ENCODE results near the gene GATM.
"Not testable (repeated sequence)": the region's sequence is repeated elsewhere in the genome, so short reads cannot be mapped to it uniquely, and the experiment has no call there.

GATM gene

DNA sequence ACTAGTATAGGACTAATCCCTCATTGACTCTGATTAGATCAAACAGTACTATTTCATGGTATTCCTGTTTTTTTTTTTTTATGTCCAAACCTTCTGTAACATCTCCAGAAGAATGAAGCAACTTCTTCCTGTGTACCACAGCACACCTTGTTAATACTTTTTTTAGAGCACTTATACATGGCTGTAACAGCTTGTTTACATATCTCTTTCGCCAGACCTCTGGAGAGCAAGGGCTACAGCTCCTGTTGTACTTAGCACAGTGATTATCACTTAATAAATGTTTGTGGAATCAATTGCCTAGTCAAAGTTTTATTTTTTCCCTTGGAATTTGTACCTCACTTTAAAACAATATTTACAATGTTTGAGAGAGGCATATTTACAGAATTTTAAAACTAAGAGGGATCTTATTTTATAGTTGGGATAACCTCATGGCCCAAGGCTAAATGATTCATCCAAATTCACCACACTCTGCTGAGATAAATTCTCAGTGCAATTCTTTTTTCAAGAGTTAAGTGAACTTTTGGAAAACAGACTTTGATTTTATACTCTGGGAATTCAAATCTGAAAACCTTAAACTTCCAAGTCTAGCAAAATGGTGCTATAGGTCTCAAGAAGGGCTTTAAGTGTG, 9.2 kb upstream of the GATM start:
- no peak for DNase-seq

DNA sequence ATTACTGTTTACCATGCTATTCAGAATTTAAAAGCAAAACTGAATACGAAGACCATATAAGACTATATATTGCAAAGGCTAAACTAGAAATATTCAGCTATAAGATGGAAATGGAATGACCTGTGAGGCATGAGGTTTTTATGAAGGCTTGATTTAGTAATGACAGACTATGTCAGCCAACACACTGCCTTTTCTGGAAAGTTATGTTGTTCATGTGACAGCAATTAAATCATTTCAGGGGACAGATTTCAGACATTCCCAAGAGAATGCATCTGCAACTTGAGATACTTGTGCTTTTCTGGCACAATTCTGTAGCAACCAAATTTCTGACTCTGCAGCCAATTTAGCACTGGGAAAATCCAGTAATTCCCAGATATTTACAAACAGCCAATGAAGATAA, 8.6 kb upstream of the GATM start:
- DNase-seq, result no peak

DNA sequence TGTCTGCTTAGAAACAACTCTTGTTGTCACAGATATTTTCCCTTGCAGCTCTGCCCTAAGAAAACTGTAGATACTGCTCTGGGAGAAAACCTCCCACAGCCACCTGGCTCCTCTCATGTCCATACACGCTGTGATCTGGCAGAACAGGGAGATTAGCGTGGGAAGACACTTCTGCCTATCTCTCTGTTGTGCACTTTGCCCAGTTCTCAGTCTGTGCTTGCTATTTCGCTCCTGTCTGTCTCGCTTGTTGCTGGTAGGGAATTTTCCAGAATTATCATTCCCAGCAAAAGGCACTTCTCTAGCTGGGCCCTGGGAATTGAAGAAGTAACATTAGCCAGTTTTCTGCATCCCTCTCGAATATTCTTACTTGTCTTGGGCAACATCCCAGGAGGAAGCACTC, 8.1 kb upstream of the GATM start:
- DNase-seq, result no peak

DNA sequence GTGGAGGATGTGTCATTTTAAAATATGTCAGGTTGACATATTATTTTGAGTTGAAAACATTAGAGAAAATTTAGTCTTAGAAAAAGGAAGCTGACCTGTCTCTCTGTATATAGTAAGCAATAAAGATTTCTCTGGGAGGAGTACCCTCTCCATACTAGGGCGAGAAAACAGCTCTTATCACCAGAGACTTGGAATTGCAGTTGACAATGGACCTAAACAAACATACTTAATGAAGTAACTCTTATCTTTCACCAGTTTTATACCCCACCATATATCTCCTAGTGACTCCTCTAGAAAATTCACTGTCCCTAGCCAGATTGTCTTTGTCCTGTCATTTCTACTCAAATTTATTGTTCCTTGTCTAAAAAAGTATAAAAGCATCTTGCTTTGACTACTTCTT, 7.2 kb upstream of the GATM start:
- no peak for DNase-seq

DNA sequence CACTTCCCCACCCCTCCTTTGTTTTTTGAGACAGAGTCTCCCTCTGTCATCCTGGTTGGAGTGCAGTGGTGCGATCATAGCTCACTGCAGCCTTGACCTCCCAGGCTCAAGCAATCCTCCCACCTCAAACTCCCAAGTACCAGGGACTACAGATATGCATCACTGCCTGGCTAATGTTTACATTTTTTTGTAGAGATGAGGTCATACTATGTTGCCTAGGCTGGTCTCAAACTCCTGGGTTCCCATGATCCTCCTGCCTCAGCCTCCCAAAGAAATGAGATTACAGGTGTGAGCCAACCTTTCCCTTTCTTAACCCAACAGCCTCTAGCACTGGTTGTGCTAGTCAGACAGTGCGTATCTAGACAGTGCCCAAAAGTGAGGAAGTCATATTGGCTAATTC, 6.4 kb upstream of the GATM start:
- DNase-seq, result no peak

DNA sequence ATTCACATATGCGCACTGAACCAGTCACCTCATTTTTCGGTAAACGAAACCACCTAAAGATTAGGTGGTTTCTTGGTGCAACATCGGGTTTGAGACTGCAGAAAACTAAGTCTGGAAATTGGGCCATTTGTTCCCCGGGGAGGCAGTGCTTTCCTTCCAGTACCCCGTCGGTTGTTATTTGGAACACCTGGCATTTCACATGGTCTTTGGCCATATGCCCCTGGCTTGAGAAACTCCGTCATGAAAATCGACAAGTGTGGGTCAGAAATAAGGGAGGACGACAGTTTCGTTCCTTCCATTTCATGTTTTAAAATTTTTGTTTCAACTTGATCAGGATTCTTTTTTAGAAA, 544 bp upstream of the GATM start:
- no peak for DNase-seq

DNA sequence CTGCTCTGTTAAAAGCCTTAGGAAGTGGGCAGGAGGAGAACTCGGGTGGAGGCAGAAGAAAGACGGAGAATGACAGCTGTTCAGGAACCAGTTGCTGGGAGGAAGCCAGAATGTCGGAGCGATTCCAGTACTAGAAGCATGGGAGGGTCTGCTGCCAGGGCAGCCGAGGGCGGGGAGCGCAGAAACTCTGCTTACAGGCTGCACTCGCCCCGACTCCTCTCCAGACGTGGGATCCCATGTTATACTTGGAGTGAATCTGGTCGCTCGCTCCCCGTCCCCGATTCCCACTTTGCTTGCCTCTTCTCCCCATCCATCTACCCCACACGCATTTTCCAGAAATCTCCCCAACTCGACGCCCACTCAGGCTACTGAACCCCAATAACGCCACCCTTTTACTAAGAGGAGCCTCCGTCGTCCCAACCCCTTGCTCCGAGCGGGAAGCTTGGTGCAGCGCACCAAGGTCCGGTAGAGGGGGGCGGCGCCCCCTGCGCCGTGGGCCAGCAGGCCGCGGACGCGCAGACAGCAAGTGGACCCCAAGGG, 665 bp downstream of the GATM start:
- no peak for DNase-seq

DNA sequence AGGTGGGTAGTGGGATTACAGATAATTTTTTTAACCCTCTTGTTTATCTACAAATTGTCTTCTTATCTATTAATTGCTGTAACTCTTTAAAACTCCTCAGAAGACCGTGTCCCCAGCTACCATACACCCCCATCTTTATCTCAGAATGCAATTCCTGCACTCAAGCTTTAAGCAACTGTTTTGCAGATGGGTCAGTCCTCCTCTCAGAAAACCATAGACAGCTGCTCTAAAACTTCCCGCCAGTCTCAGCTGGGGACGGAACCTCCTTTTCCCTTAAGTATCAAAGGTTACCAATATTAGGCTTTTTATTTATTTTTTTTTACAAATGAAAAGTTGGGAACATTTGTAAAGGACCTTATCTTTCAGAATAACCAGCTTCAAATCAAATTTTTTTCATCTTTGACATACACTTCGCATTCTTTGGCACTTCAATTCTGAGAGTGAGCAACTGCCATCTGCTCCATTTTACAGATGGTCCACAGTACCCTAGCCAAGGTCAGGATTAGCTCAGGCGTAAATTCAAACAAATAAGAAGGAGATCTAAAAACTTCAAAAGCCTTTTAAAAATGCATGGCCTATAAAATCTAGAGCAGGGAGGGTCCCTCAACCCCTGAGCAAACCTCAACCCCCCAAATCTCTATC, 1.3 kb downstream of the GATM start:
- no peak for DNase-seq

DNA sequence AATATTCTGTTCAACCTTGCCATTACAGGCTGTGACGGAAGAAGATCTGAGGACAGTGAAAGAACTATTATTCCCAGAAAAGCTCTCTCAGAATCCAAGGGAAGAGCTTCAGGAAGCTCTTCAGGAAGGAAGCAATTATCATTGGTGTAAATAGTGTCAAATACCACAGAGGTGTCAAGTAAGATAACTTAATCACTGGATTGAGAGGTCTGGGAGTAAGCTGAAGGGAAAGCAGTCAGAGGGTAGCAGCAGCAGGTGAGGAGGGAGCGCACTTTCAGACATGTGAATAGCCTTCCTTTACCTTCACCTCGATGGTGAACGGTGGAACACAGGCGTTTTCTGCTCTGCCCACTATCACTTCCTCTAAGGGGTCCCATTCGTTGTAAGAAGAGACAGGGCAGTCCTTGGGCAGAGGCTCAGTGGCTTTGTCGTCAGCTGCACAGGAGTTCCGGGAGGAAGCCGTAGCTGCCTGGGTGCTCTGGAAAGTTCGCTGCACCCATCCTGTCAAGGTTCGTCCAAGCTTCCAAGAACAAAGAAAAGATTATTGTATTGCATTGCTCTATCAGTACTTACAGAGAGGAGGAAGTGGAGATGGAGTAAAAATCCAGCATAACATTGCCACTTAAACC, 1.9 kb downstream of the GATM start:
- DNase-seq, result no peak

DNA sequence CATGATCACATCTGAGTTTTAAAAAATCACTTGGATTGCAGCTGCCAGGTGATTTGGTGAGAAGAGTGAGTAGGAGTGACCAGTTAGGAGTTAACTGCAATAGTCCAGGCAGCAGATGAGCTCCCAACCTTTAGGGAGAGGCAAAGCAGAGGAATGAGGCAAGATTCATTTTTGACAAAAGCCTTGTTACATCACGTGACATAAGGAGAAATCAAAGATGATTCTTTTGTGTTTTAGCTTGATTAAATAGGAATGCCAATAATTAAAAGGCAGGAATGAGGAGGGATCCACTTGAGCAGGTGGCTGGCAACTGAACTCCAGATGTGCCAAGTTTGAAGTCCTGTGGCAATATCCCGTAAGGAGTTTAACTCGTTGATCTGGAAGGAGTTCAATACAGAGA, 2.5 kb downstream of the GATM start:
- DNase-seq, result no peak

DNA sequence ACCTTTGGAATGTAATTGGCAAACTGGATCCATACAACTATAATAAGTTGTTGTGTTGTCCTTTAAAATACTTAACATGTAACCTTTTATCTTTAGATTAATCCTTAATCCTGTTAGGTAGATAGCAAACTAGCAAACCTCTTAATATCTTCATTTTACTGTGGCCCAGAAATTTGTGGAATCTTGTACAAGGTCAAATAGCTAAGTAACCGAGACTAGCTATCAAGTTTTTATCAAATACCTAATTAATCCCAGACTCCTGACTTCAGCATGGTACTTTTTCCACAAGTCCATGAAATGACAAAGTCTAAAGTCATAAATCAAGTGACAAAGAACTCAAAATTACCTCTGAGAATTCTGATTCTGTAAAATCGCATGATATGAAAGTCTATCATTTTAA, 4.4 kb downstream of the GATM start:
- no peak for DNase-seq

DNA sequence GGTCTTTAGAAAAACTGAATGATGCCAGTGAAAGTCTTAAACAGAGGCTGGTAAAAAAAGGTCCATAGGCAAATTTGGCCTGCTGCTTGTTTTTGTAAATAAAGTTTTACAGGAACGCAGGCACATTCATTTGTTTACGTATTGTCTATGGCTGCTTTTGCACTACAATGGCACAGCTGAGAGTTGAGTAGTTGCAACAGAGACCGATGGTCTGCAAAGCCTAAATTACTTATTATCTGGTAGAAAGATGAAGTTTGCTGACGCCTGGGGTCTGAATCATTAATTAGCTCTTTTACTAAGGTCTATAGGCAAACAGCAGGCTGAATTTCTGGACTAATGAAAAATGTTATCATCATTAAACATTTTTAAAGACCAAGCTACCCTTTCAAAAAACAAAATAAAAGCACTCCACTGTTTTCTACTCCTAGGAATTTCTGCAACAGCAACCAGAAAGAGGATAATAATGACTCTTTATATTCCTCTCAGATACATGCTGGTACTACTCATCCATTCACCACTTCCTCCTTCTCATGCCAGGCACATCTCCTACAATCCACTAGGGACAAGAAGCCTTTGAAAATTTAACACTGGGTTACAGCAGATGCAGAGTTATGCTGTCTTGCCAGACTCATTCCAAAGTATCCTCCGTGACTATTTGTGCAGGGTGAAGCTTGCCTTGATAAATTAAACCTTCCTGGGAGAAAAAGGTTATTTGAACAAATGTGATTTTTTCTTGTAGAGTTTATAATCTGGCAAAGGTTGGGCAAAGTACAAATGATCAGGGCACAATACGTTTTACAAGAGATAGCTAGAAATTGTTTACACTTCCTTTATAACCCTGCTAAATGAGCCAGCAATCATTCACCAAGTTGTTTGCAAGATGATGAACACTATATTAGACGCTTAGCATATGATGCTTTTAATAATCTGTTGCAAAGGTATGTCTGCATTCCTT, 6.0 kb downstream of the GATM start:
- no peak for DNase-seq

DNA sequence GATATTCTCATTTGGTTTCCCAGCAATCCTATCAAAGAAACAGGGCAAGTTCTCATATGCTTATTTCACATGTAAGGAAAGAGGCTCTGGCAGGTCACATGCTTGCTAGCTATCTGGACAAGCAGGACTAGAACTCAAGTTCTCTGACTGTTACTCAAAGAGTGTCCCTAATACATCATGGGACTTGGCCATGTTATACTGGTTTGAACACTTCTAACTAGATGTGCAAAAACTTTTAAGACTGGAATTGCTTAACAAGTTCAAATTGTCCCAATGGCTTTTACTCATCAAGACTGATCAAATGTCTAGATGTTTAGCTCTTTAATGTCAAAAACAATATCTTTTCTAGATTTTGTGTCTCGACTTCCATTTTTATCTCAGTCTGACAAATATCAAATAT, 6.8 kb downstream of the GATM start:
- no peak for DNase-seq

DNA sequence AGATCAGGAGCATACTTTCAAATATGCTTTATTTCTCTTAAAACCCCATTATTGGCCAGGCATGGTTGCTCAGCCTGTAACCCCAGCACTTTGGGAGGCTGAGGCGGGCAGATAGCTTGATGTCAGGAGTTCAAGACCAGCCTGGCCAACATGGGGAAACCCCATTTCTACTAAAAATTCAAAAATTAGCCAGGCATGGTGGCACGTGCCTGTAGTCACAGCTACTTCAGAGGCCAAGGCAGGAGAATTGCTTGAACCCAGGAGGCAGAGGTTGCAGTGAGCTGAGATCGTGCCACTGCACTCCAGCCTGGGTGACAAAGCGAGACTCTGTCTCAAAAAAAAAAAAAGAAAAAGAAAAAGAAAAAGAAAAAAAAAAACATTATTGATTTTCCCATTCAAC, 8.3 kb downstream of the GATM start:
- not testable (repeated sequence) for DNase-seq

DNA sequence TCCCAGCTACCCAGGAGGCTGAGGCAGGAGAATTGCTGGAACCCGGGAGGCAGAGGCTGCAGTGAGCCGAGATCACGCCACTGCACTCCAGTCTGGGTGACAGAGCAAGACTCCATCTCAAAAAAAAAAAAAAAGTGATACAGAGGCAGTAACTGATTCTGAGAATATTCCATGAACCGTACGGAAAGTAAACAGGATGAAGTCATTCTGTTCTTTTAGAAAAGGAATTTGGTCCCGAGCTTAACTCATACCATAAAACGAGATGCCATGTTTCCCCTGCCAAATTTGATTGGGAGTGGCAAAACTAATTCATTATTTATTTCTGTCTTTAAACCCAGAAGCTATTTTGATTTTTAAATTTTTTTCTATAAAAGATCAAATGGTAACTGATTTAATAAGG, 11.1 kb downstream of the GATM start:
- not testable (repeated sequence) for DNase-seq

DNA sequence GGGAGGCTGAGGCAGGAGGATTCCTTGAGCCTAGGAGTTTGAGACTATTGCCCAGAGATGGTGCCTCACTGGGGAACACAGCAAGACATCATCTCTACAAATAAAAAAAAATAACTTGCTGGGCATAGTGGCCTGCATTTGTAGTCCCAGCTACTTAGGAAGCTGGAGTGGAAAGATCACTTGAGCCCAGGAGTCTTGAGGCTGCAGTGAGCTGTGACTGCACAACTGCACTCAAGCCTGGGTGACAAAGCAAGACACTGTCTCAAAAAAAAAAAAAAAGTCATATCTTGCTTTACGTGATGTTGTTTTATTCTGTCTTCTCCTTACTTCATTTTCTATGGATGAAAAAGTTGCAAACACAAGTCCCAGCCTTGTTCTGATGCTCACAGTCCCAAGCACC, 14.1 kb downstream of the GATM start:
- DNase-seq, result no peak

DNA sequence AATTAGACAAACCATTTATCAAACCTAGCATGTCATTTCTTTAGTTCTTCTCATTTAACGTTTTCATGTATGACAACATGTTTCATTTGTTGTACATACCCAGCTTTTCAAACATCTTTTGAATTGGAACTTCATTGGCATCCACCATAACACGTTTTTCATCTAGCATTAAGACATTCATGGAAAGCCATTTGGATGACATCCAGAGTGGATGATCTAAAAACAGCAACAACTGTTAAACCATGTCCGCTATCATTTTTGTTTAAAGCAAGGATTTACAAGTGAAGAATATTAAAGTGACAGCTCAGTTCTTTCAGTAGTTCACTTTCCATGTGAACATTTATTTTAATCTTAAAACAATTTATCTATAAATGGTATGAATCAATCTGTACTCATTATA, 14.5 kb downstream of the GATM start:
- no peak for DNase-seq

DNA sequence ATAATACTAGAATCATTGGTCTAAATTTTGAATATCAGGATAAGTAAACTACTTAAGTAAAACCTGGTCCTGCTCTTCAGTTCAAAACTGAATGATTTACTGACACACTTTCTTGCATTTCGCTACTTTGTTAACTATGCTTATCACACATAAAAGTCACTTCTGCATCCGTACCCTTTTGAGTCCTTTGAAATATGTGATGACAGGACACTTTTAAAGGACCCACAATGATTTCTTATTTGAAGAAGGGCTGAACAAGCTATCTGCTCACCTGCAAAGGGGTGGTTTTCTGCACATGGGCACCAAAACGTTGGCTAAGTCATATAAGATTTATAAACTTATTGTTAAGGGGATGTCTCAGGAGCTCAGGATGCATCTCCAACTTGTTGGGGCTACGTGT, 15.0 kb downstream of the GATM start:
- DNase-seq, result no peak

DNA sequence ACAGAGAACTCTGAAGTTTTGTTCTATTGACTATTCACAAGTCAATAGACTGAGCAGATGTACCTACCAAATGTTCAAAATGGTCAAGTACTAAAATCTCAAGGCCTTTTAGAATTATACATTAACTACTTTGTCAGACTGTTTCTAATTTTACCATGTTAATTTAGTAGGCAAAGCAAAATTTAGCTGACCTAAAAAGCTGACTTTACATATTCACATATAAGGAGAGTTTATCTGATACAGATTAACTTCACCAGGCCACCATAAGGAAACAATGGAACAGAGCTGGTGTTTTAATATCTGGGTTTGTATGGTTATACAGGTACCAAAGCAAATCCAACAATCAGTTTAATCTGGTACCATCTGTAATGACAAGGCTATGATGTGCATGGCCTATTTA, 15.9 kb downstream of the GATM start:
- no peak for DNase-seq

DNA sequence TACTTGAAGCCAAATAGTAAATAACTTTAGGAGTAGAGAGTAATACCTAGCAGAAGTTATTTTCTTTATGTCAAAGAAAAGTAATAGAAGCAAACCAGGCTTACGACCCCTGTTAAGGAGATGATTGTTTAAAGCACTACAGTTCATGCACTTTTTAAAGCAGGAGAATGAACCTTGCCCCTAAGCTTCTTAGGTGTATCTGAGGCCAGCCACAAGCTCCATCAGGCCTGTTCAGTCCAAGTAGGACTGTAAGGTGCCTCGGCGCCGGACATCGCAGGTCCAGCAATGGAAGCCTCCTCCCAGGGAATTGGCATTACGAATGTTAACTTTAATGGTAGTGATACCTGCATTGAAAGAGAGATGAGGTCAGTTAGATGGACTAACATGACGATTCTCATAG, 16.5 kb downstream of the GATM start:
- DNase-seq, result no peak

DNA sequence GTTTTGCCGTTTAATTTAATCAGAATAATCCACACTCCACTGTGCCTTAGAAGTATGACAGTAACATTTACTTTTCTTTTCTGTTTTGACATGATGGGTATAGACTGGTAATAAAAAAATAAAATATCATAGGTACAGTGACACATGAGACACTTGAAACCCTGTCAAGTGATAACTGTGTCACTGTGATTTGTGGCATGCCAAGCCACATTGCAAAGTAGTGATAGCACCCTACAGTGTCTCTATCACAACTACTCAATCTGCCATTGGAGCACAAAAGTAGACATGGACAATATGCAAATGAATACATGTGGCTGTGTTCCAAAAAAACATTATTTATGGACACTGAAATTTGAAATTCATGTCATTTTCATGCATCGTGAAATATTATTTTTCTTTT, 22.5 kb downstream of the GATM start:
- no peak for DNase-seq

DNA sequence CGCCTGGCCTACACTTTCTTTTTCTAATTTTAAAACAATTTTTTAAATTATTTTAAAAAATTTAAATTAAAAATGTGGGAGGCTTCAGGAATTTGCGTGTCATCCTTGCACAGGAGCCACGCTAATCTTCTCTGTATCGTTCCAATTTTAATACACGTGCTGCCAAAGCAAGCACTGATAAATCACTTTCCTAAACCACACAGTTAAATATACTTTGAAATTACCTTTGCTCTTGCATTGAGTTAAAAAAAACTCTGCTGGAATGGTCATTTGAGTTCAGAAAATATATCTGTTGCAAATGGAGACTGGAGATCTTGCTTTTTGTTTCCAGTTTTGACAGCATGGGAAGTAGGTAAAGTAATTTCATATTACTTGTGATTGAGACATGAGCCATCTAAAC, 23.6 kb downstream of the GATM start:
- no peak for DNase-seq

DNA sequence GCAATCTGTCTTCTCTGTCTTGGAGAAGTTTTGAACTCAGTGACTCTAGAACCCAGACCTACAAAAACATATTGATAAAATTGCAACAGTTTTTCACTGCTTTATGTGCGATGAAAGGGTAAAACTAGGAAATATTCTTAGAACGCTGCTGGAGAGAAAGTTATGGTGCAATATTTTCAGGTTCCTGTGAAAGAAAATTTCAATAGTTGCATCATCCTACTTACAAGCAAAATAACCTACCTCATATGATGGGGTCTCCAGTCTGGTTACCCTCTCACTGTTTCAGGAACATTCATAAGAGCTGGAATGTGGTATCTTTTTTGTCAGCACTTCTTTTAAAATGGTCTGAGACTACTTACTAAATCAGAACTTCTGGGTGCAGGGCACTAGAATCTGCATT, 27.1 kb downstream of the GATM start:
- no peak for DNase-seq

DNA sequence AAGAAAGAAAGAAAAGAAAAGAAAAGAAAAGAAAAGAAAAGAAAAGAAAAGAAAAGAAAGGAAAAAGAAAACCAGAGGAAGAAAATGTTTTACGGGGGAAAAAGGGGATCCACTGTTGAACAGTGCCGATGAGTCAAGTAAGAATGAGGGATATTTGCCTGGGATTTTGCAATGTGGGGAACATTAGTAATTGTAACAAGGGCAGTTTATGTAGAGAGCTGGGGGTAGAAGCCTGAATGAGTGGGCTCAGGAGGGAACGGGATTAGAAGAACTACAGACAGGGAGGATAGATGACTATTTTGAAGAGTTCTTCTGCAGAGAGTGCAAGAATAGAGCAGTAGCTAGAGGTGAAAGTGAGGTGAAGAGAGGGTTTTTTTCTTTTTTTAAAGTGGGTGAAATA, 28.7 kb downstream of the GATM start:
- DNase-seq, result no peak
